Superior temporal gyrus (tissue), 1 donor: ENCODE measurements around the gene TTC24.

ENCODE experiments used
- DNase-seq: peaks from one replicate; pipeline ENCODE4 v3.0.0-alpha.2; 2016; ENCODE audit errors: extremely low spot score

The TTC24 gene

DNA sequence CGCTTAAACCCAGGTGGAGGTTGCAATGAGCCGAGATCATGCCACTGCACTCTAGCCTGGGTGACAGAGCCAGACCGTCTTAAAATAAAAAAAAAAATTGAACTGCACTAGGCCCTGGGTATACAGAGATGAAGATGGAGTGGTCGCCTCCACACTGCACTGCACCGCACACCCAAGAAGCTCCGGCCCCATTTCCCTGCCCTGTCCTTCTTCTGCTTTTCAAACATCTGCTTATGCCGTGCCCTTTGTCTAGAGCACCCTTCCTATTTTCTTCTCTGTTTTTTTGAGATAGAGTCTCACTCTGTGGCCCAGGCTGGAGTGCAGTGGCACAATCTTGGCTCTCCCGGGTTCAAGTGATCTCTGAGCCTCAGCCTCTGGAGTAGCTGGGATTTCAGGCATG lies 24.6 kb upstream of the TTC24 start:
- no peak for DNase-seq

DNA sequence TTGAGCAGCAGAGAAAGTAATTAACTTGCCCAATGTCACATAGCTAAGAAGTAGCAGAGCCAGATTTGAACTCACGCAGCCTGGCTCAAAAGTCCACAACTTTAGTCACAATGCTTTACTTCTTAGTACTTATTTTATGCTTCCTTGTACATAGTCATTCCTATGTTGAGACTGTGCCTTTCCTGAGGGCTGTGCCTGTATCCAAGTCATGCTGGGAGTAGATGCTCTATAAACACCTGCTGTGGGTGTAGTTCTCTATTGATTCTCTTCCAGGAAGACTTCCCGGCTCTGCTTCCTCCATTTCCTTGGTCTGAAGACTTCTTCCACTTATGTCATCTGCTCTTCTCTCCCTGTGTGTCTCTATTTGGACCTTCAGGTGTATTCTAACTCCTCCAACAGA lies 23.8 kb upstream of the TTC24 start:
- DNase-seq = no peak

DNA sequence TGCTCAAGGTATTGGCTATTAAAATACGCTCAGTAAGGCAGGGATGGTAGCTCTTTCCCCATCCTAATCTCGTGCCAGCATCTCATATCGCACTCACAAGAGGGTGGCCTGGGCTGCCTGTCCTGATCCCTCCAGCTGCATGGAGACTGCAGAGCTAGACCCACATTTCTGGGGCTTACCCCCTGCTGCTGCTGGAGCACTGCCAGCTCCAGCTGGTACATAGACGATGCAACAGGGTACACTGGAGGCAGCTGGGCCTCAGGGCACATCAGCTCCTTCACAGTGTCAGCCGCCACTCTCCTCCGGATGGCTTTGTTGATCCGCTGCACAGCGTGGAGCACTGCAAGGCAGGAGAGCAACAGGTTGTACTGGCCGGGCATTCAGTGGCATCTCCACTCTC lies 23.2 kb upstream of the TTC24 start:
- no peak for DNase-seq

DNA sequence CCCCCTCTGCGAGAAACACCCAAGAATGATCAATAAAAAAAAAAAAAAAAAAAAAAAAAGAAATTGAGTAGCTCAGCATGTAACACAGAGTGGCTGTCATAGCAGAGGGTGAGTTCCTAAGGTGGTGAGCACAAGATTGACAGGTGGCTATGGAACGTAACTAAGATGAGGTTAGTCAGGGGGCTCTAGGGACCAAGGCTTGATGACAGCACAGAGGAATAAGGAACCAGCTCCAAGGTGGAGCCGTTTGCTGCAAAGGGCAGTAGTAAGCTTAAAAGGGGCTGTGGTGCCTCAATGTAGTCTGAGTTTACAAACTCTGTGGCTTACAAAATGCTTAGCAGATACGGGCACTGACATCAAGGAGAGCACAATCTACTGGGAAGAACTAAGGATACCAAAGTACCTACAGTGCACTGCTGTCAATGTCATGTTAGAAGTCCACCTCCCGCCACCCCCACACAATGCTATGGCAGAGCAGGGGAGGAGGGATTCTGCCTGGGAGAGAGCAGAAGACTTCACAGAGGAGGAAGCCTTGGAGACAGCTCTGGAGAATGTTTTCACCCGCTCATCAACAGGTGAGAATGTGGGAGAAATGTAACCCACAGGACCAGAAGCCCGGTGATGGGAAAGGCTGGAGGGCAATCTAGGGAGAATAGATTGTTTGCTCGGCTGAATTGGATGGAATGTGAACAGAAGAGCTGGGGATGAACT lies 20.3 kb upstream of the TTC24 start:
- no peak for DNase-seq

DNA sequence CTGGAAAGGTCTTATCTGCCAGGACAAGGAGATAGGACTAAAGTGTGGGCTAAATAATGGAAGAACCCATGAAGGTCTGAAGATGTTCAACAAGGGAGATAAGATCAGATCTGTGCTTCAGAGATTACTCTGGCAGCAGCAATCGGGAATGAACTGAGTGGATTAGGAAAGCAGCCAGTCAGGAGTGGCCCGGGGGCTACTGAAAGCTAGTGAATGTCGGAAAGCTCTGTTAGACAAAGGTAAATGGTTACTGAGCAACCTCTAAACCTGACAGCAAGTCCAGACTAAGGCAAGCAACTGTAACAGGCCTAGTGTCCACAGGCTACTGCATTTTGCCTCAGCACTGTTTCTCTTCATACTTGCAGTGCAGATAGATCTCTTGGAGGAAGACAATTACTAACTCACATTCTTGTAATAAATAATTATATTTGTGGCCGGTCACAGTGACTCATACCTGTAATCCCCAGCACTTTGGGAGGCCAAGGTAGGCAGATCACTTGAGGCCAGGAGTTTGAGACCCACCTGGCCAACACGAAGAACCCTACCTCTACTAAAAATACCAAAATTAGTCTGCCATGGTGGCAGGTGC lies 19.6 kb upstream of the TTC24 start:
- DNase-seq = no peak

DNA sequence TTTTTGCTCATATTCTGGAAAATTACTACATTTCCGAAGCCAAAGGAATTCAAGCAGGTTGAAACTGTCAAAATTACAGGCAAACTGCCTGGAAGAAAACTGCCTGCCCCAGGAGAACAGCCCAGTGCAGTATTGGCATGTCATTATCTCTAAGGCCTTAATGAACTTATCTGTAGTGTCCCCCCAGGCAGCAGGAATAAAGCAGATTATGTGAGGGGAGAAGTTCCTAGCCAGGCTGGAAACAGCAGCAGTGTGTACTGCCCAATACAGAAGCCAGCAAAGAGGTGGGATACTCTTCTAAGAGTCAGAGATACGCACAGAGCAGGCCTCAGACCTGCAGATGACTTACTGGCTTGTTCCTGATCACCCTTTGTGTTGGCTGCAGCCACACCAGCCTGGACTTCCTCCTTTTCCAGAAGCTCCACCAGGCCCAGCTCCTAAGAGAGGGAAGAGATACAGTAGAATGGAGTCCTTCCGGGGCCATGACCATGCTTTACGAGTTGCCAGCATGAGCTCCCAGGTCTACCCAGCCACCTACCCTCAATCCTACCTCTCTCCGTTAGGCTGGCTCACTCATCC lies 18.8 kb upstream of the TTC24 start:
- DNase-seq = no peak

DNA sequence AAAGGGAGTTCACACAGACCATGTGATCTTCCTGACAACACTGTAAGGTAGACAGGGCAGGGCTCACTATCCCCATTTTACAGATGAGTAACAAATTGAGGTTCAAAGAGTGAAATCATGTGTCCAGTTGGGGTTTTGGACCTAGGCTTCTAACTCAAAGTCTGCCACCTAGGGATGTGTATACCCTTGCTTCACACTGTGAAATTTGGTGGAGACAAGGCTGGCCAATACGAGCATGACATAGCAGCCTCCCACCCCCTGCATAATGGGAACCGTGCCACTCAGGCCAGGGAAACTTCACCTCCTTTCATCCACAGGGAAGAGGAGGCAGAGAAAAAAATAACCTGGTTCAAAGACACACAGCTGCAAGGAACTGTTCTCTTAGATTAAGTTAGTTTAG lies 14.0 kb upstream of the TTC24 start:
- DNase-seq = no peak

DNA sequence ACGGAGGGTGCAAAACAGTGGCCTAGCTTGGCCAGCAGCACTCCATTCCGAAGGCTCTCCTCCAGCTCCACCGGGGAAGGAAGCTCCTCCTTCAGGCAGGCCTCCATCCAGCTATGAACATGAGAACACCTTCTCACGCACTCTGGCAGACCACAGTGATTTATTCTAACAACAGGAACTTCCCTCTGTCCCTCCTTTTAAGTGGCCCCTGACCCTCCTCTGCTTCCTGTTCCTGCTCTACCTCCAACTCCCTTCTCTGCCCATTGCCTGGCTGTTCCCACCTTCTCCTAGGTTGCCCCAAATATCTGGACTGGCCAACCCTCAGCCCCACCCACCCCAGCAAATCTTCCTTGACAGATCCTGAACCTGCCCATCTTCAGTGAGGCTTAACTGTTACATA lies 13.1 kb upstream of the TTC24 start:
- DNase-seq = no peak

DNA sequence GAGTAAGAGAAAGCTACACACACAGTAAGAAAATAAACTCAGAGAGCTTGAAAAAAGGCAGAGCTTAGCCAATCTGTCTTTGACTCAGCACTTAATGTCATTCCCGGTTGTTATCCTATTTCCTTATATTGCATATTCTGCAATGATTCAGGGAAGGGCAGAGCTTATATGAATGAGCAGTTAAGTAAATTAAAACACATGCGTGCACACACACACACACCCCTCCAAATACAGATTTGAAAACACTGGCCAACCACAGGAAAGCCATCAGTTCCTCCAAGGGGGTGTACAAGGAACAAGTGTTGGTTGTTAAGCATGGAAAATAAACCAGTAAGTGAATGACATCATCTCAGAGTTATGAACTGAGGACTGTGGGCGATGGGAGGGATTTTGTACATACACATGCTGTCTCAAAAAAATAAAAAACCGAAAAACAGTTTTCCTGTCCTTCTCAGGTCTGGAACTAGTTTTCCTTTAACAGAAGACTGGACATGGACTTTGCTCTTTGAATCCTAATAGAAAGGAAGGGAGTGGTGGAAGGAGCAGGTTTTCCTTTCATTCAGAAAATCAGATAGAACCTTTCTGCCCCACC lies 8.2 kb upstream of the TTC24 start:
- no peak for DNase-seq

DNA sequence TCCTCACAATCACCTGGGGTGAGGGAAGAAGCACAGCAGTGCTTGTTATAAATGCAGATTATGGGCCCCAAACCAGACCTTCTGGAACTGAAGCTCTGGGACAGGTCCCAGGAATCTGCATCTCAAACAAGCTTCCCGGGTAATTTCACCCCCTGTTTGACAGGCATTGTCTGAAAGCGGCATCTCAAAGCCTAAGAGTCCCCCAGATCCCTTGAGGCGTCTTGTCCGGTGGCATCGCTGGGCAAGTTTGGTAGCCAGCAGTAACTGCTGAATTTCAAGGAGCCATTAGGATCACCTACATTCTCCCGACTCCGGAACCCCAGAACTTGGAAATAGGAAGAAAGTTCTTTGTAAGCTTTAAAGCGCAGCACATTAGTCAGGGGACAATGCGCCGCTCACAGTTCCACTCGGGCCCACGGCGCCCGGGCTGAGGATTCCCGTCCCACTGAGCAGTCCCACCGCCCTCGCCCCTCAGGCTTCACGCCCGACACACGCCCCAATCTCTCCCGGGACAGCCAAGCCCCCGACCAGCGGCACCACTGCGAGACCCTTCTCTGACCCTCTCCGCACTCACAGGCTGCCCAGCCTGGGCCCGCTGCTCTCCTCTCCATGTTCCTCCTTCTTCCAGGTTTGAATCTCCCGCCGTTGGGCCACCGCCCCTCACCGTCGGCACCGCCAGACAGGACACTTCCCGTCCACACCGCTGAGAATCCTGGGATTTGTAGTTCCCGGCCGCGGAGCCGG lies 7.4 kb upstream of the TTC24 start, which contains the start of gene IQGAP3:
Gene IQGAP3 (minus strand): TSS at position 647 of the 744 bp plus-strand sequence. CDS start 36 bp downstream, at position 611.
- DNase-seq = peak; percentile 81

DNA sequence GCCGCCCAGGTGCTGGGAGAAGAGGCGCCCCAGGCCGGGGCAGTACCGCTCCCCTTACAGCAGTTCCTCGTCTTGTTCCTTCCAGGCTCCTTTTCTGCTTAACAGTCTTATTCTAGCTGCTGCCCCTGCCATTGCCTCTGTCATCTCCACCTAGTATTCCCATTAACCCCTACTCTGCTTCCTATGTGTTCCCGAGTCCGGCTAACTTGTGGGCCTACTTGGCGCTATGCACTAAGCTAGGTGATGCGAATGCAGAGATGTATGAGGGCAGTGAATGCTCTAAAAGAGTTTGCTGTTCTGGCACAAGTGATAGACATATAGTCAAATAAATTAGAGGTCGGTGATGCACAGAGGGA lies 6.9 kb upstream of the TTC24 start:
- no peak for DNase-seq

DNA sequence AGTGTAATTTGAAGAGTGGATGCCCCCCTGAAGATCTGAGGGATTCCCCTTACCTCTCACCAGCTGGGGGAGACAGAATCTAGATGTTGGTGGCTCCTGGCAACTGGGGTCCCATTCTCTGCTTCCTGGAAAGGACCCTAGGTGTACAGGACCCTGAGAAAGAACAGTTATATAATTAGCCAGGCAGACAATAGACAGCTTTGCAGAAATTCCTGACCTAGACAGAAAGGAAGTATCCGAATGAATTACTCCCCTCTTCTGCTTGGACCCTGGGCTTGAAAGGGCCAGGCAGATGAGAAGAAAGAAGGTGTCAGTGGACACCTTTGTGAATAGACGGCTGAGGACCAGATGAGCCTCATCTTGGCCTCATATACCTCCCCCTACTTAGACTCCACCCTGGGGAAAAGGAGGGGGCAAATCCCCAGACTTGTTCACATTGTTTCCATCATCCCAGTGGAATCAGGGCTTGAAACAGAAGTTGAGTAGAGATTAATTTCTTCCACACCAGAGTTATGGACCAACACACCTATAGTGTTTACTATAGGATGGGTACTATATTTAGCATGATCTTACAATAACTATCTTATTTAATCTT lies 5.4 kb upstream of the TTC24 start:
- DNase-seq = no peak

DNA sequence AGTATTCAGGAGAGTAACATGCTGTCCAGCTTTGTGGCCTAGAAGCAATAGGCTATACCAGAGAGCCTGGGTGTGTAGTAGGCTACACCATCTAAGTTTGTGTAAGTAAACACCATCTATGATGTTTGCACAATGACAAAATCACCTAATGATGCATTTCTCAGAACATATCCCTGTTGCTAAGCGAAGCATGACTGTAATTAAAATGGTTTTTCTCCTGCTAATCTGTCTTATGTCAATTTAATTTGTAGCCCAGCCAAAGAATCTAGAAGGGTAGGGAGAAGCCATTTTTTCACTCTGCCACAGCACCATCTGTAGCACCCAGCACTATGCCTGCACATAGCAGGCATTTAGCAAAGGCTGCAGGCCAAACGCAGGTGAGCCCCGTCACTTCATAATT lies 2.0 kb upstream of the TTC24 start:
- no peak for DNase-seq

DNA sequence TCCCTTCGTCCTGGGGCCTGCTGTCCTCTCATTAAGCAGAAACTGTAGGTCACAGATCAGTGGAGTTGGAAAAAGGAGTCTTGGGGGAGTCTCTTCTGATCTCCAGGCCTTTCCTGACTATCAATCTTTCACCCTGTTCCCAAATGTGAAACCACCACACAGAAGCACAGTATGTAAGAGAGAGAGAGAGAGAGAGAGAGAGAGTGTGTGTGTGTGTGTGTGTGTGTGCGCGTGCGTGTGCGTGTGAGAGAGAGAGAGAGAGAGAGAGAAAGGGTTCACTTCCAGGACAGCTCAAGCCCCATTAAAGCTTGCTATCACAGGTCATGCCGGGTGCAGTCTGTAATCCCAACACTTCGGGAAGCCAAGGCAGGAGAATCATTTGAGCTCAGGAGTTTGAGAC lies 1.5 kb upstream of the TTC24 start:
- DNase-seq = no peak

DNA sequence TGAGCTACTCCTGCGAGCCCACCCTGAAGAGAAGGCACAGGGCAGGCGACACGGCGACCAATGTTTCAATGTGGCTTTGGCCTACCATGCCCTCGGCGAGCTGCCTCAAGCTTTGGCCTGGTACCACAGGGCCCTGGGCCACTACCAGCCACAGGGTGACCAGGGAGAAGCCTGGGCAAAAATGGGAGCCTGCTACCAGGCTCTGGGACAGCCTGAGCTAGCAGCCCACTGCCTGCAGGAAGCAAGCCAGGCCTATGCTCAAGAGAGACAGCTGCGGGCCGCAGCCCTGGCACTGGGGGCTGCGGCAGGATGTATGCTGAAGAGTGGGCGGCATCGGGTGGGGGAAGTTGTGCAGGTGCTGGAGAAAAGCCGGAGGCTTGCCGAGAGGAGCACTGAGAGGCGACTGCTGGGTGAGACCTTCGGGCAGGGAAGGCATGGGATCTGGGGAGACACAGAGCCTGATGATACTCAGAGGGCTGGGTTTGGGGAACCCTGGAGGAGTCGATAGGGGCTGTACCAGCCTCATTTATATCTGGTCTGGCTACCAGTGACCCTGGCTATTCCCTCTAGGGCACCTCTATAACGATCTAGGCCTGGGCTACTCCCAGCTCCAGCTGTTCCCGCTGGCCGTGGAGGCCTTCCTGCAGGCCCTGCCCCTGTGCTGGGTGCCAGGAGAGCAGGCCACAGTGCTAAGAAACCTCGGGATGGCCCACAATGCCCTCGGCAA lies 2.3 kb downstream of the TTC24 start:
- DNase-seq = no peak

DNA sequence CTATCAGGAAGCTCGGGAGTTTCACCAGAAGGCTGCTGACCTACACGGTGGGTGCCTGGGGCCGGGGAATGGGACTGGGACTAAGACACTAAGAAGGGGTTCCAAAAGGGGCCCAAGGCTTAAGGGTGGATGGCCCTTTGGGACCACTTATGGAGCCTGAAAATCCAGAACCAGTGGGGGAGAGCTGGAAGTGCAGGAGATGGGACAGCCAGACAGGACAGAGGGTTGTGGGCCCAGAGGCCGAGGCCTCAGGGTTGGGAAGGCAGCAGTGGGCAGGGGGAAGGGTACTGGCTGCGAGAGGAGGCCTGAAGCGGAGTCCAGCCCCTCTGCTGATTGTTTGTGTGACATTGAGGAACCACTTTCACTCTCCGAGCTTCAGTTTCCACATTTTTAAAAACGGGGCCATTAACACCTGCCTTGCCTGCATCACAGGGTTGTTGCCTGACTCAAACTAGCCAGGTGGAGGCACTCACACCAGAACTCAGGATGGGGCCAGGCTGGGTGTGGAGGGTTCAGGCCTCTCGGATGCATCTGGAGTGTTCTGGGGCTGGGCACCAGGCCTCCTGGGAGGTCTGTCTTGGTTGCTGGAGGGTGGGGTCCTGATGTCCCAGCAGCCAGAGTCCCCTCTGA lies 3.0 kb downstream of the TTC24 start:
- DNase-seq = no peak

DNA sequence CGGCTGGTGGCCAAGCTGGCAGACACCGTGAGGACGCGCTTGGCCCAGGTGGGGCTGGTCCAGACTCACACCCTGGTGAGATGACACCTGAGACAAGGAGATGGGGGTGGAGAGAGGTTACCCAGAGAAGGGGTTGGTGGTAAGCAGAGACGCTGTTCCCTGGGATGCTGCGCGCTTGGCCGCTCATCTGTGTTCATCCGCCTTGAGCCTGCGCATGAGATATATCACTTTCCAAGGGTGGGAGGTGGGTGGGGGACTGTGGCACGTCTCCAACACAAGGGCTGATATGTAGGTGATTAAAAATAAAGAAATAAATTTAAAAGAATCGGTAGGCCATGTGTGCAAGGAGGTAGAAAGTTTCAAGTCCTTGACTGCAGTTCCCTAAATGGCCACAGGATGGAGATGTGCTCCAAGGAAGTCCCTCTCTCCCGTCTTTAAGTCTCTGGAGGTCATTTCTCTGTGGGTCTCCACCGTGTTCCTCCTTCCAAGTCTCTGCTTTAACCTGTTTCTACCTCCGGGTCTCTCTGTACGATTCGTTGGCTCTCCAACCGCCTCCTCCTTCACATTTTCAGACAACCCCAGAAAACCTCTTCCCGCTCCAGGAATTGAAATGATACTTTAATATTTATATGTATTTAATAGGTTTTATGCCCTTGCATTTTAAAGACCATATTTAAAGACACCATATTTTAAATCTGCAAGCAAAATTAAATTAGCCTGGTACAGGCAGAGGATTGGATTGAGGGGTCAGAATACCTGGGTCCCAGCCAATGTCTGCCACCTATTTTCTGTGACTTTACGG lies 4.5 kb downstream of the TTC24 start:
- DNase-seq = peak; percentile 93

DNA sequence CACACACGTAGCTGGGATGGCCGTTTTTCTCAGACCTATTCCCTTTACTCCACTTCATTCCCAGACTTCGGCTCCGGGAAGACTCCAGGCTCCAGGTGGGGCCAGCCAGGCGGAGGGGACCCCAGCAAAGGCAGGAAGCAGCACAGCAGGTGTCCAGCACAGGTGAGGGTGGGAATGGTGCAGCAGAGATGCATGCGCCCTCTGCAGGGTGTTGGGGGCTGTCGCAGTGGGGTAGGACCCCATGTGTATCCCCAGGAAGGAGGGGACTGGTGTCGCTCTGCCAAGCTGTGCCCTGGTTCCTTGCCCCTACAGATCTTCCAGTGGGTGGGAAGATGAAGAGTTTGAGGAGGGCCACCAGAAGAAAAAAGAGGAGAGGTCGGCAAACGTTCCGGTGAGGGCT lies 5.3 kb downstream of the TTC24 start:
- DNase-seq = no peak

DNA sequence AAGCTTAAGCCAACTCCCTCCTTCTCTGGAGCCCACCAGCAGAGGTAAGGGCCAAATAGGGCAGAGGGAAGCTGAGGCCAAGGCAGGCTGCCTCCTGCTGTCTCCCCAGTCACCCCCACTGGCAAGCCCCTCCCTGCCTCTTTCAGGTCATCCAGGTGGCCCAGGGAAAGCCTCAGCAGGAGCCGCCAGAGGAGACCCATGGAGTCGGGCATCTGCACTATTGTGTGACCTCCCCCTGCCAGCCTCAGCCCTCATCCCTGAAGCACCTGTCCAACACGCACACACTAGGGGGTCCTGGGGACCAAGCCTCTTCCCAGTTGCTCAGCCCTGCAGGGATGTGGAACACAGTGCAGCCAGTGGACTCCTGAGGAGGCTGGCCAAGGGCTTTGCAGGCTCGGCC lies 6.8 kb downstream of the TTC24 start:
- DNase-seq = no peak

DNA sequence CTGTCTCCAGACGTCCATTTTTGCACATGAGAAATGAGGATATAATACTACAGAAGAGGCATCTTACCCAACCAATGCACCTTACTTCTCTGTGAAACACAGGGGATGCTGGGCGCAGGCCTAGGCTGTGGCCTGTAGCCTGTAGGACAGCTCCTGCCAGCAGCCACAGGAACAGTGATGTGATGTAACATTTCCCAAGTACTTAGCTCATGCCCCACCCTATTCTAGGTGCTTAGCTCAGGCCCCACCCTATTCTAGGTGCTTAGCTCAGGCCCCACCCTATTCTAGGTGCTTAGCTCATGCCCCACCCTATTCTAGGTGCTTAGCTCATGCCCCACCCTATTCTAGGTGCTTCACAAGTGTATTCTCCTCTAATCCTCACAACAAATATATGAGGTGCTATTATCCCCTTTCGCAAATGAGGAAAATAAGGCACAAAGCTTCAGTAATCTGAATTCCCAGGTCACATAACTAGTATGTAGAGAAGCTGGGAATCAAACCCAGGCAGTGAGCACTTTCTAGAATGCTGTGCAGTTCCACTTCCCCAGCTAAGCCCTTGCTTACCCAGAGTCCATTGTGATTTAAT lies 7.5 kb downstream of the TTC24 start:
- DNase-seq = no peak
